ENCODE measurements around the gene IVD. TPM values are rescaled to one million over a fixed set of nuclear protein-coding genes. Genes with fewer than 3 reads are reported as not detected.

The IVD gene
- total RNA-seq, 1 experiment from 2014 or later = 17.9 TPM

GRCh38 chr15:40458495-40459371, 53.1 kb downstream of the IVD start:
- no peak for DNase-seq (ENCODE audit: low read depth)

DNA sequence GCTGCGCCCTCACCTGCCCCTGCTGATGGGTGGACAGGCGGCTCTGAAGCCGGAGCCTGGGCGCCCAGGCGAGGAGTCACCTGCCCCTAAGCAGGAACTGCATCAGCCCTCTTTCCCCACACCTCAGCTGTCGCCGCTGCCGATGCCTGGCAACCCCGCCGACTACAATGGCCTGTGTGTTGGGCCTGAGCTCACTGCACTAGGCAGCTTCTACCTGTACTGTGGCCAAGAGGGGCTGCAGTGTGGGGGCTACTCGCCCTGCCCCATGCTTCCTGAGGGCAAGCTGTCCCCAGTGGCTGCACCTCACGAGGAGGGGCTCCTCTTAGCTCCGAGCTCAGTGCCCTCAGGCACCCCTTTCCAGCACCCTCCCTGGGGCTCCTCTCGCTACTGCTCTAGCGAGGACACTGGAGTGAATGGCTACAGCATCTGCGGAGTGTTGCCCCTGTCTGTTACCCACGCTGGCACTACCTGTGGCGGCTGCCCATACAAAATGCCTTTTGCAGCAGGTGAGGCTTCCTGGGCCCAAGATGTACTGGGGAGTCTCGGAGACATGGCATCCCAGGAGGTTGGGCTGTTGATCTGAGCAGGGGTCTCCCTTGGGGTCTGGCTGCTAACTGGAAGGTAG, 53.9 kb downstream of the IVD start:
- DNase-seq (ENCODE audit: low read depth) = no peak

DNA sequence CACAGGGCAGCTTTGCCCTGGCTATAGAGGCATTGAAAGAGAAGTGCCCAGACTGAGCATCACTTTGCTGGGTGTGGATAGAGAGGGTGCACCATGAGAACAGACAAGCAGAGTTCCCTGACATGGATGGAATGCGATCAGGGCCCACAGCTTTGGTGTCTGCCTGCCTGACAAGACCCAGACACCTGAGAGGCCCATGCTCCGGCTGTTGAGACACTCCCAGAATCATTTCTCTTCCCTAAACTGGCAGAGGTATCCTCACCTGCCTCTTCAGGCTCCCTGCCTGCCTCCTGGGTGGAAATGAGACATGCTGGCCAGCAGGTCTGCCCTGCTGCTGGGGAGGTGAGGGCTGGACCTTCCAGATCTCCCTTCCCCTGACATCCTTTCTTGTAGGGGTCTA, 54.8 kb downstream of the IVD start:
- DNase-seq (ENCODE audit: low read depth) = no peak

- DNase-seq (ENCODE audit: low read depth) = no peak
Observed at GRCh38 chr15:40461958-40462357, 56.4 kb downstream of the IVD start.

DNA sequence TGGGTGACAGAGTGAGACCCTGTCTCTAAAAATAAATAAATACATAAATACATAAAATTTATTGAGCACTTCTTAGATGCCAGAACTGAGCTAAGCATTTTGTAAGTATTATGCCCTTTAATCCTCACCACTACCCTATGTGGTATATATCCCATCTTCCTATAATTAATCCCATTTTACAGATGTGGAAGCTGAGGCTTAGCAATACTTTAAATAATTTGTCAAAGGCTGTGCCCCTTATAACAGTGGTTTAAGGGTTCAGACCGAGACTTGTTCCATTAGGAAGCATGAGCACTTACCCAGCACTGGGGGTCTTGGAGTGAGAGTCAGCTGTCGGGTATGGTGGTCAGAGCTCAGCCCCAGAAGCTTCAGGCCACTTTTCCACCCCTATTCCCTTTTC, 57.7 kb downstream of the IVD start:
- DNase-seq (ENCODE audit: low read depth) = no peak

DNA sequence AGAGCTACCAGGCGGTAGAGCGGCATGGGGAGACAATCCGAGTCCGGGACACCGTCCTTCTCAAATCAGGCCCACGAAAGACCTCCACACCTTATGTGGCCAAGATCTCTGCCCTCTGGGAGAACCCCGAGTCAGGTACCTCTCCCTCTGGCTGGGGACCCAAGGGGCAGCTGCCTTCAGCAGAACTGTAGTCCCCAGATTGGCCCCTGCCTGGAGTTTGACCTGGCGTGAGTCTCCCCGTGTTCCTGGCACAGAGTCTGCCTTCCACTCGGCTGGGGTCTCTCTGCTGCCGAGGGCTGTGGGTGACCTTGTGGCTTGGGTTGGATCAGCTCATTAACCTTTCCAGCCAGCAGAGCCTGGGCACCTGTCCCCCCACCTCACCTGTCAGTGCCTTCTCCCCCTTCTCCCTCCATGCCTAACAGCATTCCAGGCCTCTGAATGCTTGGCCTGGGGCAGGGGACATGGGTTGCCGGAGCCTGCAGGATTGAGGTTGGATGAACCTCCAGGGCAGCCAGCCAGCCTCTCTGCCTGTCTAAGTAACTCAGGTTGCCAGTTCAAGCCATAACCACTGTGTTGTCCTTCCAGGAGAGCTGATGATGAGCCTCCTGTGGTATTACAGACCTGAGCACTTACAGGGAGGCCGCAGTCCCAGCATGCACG, 58.4 kb downstream of the IVD start:
- no peak for DNase-seq (ENCODE audit: low read depth)

DNA sequence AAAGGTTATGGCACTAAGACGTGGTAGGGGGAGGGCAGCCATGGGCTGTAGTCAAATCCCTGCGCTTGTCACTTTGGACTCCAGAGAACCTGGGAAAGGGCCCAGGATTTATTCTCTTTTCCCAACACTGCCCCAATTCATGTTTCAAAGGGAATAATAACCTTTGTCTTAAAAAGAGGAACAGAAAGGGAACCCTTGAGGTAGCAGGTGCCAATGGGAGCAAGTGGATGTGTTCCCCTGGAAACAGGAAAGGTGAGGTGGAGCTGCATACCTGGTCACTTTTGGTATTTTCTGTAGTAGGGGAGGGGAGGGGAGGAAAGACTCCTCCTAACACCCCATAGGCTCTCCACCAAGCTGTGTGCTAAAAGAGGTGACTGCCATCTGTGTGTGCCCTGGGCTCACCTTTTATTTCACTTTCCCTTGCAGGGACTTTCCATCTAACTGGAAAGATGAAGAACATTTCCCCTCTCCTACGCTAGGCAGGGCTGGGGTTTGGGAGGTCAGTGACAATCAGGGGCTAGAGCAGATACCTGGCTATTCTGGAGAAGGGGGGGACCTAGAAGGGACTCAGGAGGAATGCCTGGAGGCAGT, 59.1 kb downstream of the IVD start:
- no peak for DNase-seq (ENCODE audit: low read depth)

GRCh38 chr15:40465939-40466338, 60.3 kb downstream of the IVD start:
- DNase-seq (ENCODE audit: low read depth) = no peak

DNA sequence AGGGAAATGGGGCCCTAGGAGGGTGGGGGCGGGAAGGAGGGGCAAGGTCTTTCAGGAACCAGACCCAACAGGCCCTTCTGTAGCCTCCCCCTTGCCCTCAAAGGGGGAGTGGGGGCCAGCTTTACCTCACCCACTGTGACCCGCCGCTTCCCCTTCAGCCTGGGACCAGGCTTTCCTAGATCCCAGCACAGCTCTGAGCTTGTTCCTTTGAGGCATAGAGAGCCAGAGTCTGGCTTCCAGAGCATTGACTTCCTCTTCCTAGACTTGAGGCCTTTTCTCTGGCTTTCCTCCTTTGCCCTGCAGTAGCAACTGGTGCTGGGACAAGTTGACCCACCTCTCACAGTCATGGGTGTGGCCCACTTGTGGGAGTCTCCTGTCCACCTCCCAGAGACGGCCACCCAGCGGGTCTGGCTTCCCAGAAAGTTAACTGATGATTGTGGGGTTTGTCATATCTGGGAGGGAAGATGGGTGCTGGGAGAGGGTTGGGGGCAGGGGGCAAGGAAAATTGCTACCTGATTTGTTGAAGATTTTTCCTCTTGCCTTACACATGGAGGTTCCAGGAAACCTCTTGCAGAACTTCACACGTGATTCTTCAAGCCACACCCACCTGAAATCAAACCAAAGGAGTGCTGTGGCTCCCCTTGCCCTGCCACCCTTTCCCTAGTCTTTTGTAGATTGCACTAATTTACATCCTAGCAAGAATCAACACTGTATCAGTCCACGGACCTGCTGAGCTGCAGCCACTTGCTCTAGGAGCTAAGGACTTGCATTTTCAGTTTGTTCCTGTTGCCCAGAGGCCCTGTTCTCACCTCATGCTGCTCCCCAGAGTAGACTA, 61.0 kb downstream of the IVD start:
- no peak for DNase-seq (ENCODE audit: low read depth)

GRCh38 chr15:40467261-40467615, 61.6 kb downstream of the IVD start:
- DNase-seq (ENCODE audit: low read depth) = no peak

- no peak for DNase-seq (ENCODE audit: low read depth)
Observed at GRCh38 chr15:40468898-40469331, 63.3 kb downstream of the IVD start.

DNA sequence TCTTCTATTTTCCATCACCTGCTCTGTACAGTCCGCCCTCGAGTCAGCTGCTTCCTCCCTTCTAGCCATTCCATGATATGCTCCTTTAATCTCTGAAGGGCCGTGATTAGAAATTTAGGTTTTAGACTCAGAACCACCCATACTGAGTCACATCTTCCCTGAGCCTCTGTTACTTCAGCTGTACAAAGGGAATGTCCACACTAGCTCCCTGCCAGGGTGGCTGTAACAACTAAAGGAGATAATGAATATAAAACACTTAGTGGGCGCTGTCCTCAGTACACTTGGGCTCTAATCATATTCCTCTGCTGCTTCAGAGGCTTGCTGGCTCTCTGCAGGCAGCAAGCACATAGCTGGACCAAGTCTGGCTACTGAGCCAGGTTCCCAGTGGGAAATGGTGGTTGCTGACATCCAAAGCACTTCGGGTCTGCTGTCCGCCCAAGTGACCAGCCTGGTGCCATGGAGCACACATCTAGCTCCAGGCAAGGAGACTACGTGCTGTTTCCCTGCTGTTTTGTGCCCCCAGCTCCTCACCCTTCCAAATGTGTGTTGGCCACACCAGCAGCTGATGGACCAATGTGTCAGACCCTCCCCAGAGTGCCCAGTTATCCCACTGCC, 64.3 kb downstream of the IVD start:
- DNase-seq (ENCODE audit: low read depth) = no peak

GRCh38 chr15:40470423-40471104, 65.0 kb downstream of the IVD start, which contains the start of gene CHST14:
CHST14 (plus strand) TSS chr15:40470984; CDS start chr15:40471214, 230 bp downstream.
- peak; percentile 68 for DNase-seq (ENCODE audit: low read depth)

Other genes starting within 250 kb of the IVD start
- gene BUB1B, start 244.7 kb upstream of the IVD start, total RNA-seq (2014; rRNA removed; shearing (Covaris generic)) = 90.3 and 108 TPM in 2 replicates
- 0.12 and 0.57 TPM in 2 replicates for gene PAK6, start 166.7 kb upstream of the IVD start, total RNA-seq (2014; rRNA removed; shearing (Covaris generic))
- gene ANKRD63, start 122.7 kb upstream of the IVD start, total RNA-seq (2014; rRNA removed; shearing (Covaris generic)) = 0.63 and 0.97 TPM in 2 replicates
- gene PLCB2, start 97.9 kb upstream of the IVD start, total RNA-seq (2014; rRNA removed; shearing (Covaris generic)) = 0.29 and 1.3 TPM in 2 replicates
- 12.9 and 15.5 TPM in 2 replicates for gene INAFM2, start 82.1 kb upstream of the IVD start, total RNA-seq (2014; rRNA removed; shearing (Covaris generic))
- 5.4 and 6.1 TPM in 2 replicates for gene CCDC9B, start 64.9 kb upstream of the IVD start, total RNA-seq (2014; rRNA removed; shearing (Covaris generic))
- not detected in 2 replicates for gene PHGR1, start 54.8 kb upstream of the IVD start, total RNA-seq (2014; rRNA removed; shearing (Covaris generic))
- gene DISP2, start 47.6 kb upstream of the IVD start, total RNA-seq (2014; rRNA removed; shearing (Covaris generic)) = 0.51 and 1.1 TPM in 2 replicates
- 91.9 and 144 TPM in 2 replicates for gene KNSTRN, start 23.1 kb upstream of the IVD start, total RNA-seq (2014; rRNA removed; shearing (Covaris generic))
- 10.8 and 11.0 TPM in 2 replicates for gene BAHD1, start 35.2 kb downstream of the IVD start, total RNA-seq (2014; rRNA removed; shearing (Covaris generic))
- 11.3 and 16.6 TPM in 2 replicates for gene CHST14, start 65.2 kb downstream of the IVD start, total RNA-seq (2014; rRNA removed; shearing (Covaris generic))
- gene CCDC32, start 159.2 kb downstream of the IVD start, total RNA-seq (2014; rRNA removed; shearing (Covaris generic)) = 14.3 and 25.8 TPM in 2 replicates
- gene RPUSD2, start 163.5 kb downstream of the IVD start, total RNA-seq (2014; rRNA removed; shearing (Covaris generic)) = 12.7 and 13.8 TPM in 2 replicates
- 43.4 and 44.6 TPM in 2 replicates for gene KNL1, start 188.5 kb downstream of the IVD start, total RNA-seq (2014; rRNA removed; shearing (Covaris generic))